ENCODE data around the gene DISC1.
"Not testable (repeated sequence)": the region's sequence is repeated elsewhere in the genome, so short reads cannot be mapped to it uniquely, and the experiment has no call there.

Gene DISC1

DNA sequence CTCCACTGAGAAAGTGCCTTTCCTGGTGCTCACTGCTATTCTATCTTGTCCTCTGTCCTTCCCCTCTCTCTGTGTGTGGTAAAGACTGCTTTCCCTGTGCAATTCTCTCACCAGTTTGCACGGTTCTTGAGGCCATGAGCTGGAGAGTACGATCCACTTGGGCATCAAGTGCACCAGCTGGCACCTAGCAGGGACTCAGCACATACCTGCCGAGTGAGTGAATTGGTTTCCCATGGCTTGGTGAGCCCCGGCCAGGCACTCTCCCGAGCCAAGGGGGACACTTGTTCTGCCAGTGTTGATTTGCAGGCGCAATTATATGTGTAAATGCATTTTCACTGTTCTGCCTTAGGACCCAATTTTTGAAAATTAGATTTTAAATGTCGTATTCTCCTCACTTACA, 313.5 kb downstream of the DISC1 start:
- no peak for DNase-seq

DNA sequence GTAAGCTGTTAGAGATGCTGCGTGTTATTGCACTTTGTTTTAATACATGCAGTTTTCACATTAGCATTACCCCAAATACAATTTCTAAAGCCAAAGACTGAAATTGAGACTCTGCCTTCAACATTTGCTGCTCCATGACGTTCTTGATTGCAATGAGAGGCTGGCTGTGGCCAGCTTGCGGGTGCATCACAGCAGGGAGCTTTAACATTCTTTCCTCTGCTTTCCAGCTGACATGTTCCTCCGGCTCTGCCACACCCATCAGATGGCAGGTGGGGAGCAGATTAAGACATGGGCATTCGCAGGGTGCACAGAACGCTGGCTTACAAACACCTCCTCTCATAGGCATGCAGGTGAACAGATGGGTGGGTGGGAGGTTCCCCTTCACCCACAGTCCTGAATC, 314.1 kb downstream of the DISC1 start:
- no peak for DNase-seq

- no peak for DNase-seq
These were observed 316.5 kb downstream of the DISC1 start for GRCh38 chr1:231943084-231943483.

DNA sequence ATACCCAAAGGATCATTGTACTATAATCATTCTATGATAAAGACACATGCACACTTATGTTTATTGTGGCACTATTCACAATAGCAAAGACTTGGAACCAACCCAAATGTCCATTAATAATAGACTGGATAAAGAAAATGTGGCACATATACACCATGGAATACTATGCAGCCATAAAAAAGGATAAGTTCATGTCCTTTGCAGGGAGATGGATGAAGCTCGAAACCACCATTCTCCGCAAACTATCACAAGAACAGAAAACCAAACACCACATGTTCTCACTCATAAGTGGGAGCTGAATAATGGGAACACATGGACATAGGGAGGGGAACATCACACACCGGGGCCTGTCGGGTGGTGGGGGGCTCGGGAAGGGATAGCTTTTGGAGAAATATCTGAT, 321.5 kb downstream of the DISC1 start:
- not testable (repeated sequence) for DNase-seq

GRCh38 chr1:231949277-231950091, 322.9 kb downstream of the DISC1 start:
- DNase-seq, result no peak

GRCh38 chr1:231950331-231951128, 323.9 kb downstream of the DISC1 start:
- no peak for DNase-seq

DNA sequence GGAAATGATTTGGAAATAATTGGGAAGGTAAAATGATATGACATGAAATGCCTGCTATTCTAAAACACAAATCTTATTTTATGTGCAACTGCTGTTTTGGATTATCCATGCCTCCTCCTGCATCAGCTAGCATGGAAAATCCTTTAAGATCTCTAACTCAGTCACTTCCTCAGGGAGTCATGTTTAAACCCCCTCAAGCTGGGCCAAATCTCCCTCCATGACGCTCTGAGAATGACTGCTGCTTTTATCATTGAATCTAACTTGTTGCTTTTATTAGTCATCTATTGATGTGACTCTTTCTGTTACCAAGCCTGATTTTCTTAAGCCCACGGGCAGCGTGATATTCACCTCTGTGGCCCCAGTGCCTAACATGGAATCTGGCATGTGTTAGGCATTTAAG, 324.8 kb downstream of the DISC1 start:
- DNase-seq, result no peak

- DNase-seq, result no peak
These were observed 325.6 kb downstream of the DISC1 start for GRCh38 chr1:231952154-231952553.

GRCh38 chr1:231953660-231954059, 327.1 kb downstream of the DISC1 start:
- DNase-seq, result no peak

DNA sequence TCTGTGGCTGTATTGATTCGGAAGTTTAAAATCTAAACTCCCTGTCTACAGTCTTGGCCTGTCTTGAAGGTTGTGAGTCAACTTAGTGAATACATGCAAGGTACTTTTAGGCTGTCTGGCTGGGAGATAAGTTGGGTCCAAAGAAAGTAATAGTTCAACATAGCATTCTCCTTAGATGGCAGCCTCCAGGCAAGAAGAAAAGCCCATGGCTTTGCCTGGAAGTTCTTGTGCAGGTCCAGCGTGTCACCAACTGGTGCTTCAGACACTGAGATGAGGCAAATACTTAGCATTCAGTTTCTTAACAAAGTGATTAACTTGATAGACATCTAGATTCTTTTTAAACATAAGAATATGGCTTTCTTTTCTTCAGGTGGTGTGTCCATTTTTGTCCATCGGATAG, 328.2 kb downstream of the DISC1 start:
- DNase-seq, result no peak

GRCh38 chr1:231957359-231957758, 330.8 kb downstream of the DISC1 start:
- no peak for DNase-seq

GRCh38 chr1:231958448-231958847, 331.9 kb downstream of the DISC1 start:
- DNase-seq, result no peak

DNA sequence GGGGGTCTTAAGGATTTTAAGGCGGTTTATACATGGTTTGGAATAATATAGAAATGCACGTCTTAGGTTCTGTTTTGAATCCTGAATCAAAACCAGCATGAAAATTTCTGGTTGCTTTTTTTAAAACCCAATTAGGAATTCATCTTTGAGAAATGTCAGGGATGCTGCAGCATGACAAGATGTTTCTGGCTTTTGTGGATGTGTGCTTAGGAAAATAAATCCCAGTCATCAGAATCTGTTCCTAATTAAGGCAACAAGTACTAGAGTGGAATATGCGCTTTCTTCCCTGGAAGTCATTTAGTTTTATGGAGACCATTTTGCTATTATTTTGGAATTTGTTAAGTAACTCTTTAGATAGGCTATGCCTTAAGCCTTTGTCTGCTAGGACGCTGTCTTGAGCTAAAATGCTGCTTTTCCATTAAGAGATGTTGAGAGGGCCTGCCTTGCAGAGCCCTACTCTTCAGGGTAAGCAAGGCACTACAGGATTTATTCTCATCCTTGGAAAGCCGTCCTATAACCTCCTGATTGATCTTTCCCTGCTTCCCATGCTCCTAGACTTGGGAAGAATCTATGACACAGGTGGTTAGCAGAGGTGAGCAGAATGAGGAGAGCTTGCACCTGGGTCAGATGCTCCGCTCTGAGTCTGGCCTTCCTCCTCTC, 332.8 kb downstream of the DISC1 start:
- no peak for DNase-seq

DNA sequence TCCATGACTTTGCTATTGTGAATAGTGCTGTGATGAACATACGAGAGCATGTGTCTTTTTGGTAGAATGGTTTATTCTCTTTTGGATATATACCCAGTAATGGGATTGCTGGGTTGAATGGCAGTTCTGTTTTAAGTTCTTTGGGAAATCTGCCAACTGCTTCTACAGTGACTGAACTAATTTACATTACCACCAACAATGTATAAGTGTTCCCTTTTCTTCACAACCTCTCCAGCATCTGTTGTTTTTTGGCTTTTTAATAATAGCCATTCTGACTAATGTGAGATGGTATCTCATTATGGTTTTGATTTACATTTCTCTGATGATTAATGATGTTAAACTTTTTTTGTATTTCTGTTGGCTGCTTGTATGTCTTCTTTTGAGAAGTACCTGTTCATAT, 335.2 kb downstream of the DISC1 start:
- not testable (repeated sequence) for DNase-seq

DNA sequence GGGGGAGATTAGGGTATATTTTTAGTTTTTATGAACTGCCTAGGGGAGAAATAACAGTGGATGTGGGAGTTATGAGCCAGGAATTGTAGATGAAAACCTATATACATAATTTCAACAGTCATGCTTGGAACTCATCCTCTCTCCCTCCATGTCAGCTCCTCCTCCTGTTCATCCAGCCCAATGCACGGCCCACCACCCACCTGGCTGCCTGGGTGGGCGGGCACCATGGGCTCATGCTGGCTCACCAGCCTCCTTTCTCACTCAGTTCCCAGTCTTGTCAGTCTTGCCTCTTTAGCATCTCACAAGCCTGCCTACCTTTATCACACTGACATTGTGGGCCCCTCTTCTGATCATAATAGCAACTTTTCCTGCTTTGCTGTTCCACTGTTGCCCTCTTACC, 336.0 kb downstream of the DISC1 start:
- no peak for DNase-seq

- no peak for DNase-seq
These were observed 337.7 kb downstream of the DISC1 start for GRCh38 chr1:231964241-231964640.

- DNase-seq, result no peak
These were observed 338.4 kb downstream of the DISC1 start for GRCh38 chr1:231964961-231965360.

GRCh38 chr1:231965615-231966014, 339.0 kb downstream of the DISC1 start:
- DNase-seq, result no peak

- no peak for DNase-seq
These were observed 340.4 kb downstream of the DISC1 start for GRCh38 chr1:231966983-231967382.

DNA sequence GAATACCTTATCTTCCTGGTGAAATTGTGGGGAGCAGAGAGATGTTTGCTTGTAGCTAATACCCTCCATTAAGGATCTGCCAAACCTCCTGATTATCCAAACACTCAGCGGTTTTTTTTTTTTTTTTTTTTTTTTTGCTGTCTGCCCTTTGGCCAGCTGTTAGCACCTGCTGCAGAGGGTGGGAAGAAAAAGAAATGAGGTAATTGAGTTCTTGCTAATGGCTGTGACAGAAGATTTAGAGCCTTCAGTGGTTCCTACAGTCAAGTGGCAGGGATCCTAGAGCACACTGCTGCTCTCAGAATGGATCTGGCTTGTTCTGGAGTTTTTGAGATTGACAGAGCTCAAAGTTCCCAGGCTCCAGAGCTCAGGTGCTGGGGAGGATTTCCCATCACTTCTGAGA, 342.5 kb downstream of the DISC1 start:
- peak; percentile 11 for DNase-seq

DNA sequence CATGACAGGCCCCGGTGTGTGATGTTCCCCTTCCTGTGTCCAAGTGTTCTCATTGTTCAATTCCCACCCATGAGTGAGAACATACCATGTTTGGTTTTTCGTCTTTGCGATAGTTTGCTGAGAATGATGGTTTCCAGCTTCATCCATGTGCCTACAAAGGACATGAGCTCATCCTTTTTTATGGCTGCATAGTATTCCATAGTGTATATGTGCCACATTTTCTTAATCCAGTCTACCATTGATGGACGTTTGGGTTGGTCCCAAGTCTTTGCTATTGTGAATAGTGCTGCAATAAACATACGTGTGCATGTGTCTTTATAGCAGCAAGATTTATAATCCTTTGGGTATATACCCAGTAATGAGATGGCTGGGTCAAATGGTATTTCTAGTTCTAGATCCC, 343.2 kb downstream of the DISC1 start:
- DNase-seq, result not testable (repeated sequence)

- no peak for DNase-seq
These were observed 344.1 kb downstream of the DISC1 start for GRCh38 chr1:231970684-231971083.

DNA sequence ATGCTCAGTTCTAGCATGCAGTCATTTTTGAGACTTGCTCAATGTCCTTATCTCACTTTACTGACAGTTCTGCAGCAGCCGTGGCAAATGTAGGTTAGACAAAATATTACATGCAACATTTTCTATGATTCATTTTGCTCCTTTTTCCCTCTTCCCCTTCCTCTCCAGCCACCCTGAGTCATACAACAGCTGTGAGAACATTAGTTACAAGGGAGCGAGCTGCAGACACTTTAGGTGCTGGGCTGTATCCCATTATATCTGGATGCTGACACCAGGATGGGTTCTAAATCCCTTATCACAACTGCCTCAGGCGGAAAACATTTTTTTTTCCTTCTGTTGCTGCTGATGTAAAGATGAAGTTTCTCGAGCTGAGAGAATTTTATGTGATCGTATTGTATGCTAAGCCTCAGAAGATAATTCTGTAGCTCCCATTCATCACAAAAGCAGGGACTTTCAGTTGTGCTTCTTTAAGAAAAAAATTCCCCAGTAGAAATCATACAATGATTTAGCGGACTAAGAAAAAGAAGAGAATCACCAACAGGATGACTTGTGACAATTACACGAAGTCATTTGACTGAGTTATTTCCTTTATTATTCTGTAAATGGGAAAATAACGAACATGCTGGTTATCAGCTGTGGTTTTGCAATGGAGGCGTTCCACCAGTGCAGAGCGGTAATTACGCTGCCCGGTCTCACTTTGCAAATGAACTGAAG, 345.0 kb downstream of the DISC1 start:
- DNase-seq, result no peak

All from NCI-H1417 treated with DMSO at 0.1 percent for 48 hours (cell line).